B cell (primary cell): Measurements from ENCODE around the gene ECM2. TPM values are rescaled to one million over a fixed set of nuclear protein-coding genes. Genes with fewer than 3 reads are reported as not detected.

ENCODE experiments used
- ATAC-seq: fragments of 200-7000 bp; cut with Tn5 transposase; one replicate; pipeline ENCODE4 v1.10.0; 2021; ENCODE audit warnings: low read depth, mild to moderate bottlenecking, moderate number of reproducible peaks, moderate library complexity
- CTCF ChIA-PET: fragments of 350-600 bp; sonication (Branson Sonifier 250); formaldehyde crosslinking; loops from one replicate; lab custom pipeline; 2021; ENCODE audit warnings: antibody characterized with exemption, inconsistent platforms; lab: Charles Lee
- POLR2A ChIA-PET: fragments of 350-600 bp; sonication (Branson Sonifier 250); formaldehyde crosslinking; loops from one replicate; lab custom pipeline; 2021; ENCODE audit warnings: antibody characterized with exemption; lab: Charles Lee
- DNase-seq: peaks from one replicate; pipeline ENCODE4 v3.0.0; 2013
- H2AFZ ChIP-seq: 2 replicates; pipeline ENCODE4 v1.6.1; 2012; ENCODE audit warnings: mild to moderate bottlenecking, low read depth, low read length; ENCODE audit not compliant: insufficient read depth, poor library complexity, severe bottlenecking
- H3K27ac ChIP-seq, 2 donors: 1 replicate in 1 of 2; 2 replicates in 1 of 2; pipeline ENCODE4 v1.5.1; 2012 to 2013; ENCODE audit warnings: low read length in 2 of 2, mild to moderate bottlenecking in 2 of 2, moderate library complexity in 1 of 2
- H3K27me3 ChIP-seq, 4 experiments: fragments of 200-600 bp in 1 of 4; sonication (generic) in 1 of 4; replicated peaks in 1 of 4; 1 replicate in 2 of 4; 2 replicates in 2 of 4; pipeline versions ENCODE4 v1.6.1 to v1.7.0; 2013 to 2016; ENCODE audit warnings: low read length in 3 of 4, mild to moderate bottlenecking in 2 of 4, mixed read lengths in 1 of 4, moderate library complexity in 1 of 4; ENCODE audit not compliant: insufficient read depth in 4 of 4, control insufficient read depth in 3 of 4; ENCODE audit errors: control extremely low read depth in 1 of 4
- H3K36me3 ChIP-seq, 2 experiments: replicated peaks in 1 of 2; 1 replicate in 1 of 2; 2 replicates in 1 of 2; pipeline versions ENCODE4 v1.6.1 to v1.7.1; 2013; ENCODE audit warnings: low read length in 1 of 2; ENCODE audit not compliant: insufficient read depth in 2 of 2, control insufficient read depth in 1 of 2; ENCODE audit errors: control extremely low read depth in 1 of 2, extremely low read depth in 1 of 2
- H3K4me1 ChIP-seq, 2 donors: fragments of 200-600 bp in 1 of 2; sonication (generic) in 1 of 2; 1 replicate in 1 of 2; 2 replicates in 1 of 2; pipeline versions ENCODE4 v1.5.1 to v1.6.1; 2013 to 2017; ENCODE audit warnings: low read length in 2 of 2; ENCODE audit not compliant: control insufficient read depth in 2 of 2, insufficient read depth in 2 of 2
- H3K4me2 ChIP-seq: replicated peaks from 2 replicates; pipeline ENCODE3; 2012; ENCODE audit warnings: mild to moderate bottlenecking, low read depth, low read length; ENCODE audit not compliant: poor library complexity, severe bottlenecking
- H3K4me3 ChIP-seq, 5 experiments: fragments of 200-600 bp in 1 of 5; sonication (generic) in 1 of 5; 1 replicate in 3 of 5; 2 replicates in 2 of 5; pipeline versions ENCODE4 v1.5.1 to v1.7.0; 2011 to 2016; ENCODE audit warnings: low read length in 4 of 5, mild to moderate bottlenecking in 4 of 5, low read depth in 2 of 5, control low read depth in 1 of 5, moderate library complexity in 1 of 5; ENCODE audit not compliant: insufficient read depth in 1 of 5; ENCODE audit errors: control extremely low read depth in 1 of 5, extremely low read depth in 1 of 5
- H3K79me2 ChIP-seq: fragments of 200-600 bp; sonication (generic); one replicate; pipeline ENCODE4 v1.6.0; 2016; ENCODE audit warnings: low read length; ENCODE audit not compliant: control insufficient read depth, insufficient read depth
- H3K9ac ChIP-seq: fragments of 200-600 bp; sonication (generic); 2 replicates; pipeline ENCODE4 v1.6.1; 2017; ENCODE audit warnings: mild to moderate bottlenecking, low read length, moderate library complexity
- H3K9me3 ChIP-seq, 3 donors: one replicate each; pipeline versions ENCODE4 v1.6.1 to v1.7.1; 2013; ENCODE audit warnings: low read length in 2 of 3; ENCODE audit not compliant: control insufficient read depth in 2 of 3, insufficient read depth in 1 of 3; ENCODE audit errors: control extremely low read depth in 1 of 3
- H4K20me1 ChIP-seq: 2 replicates; pipeline ENCODE4 v1.6.0; 2012; ENCODE audit warnings: mild to moderate bottlenecking, low read length; ENCODE audit not compliant: insufficient read depth, control insufficient read depth, poor library complexity, severe bottlenecking
- H3K27ac Mint-ChIP-seq: one replicate; pipeline ENCODE4 v1.8.0; 2021; ENCODE audit warnings: mixed read lengths
- H3K27me3 Mint-ChIP-seq: one replicate; pipeline ENCODE4 v1.8.0; 2021; ENCODE audit warnings: mixed read lengths
- H3K4me1 Mint-ChIP-seq: one replicate; pipeline ENCODE4 v1.8.0; 2021; ENCODE audit warnings: mixed read lengths
- H3K4me3 Mint-ChIP-seq: one replicate; pipeline ENCODE4 v1.8.0; 2021; ENCODE audit warnings: mixed read lengths
- H3K9me3 Mint-ChIP-seq: one replicate; pipeline ENCODE4 v1.8.0; 2022; ENCODE audit warnings: mixed read lengths; ENCODE audit not compliant: insufficient read depth
- EZH2 ChIP-seq: IDR thresholded peaks from 2 replicates; pipeline ENCODE4 v1.6.1; 2012; ENCODE audit warnings: borderline replicate concordance, low read depth, mild to moderate bottlenecking, moderate library complexity, low read length; ENCODE audit not compliant: insufficient read depth, poor library complexity, severe bottlenecking
- WGBS: methylation state at CpG from one replicate; pipeline ENCODE4 v1.1.5; 2013; ENCODE audit warnings: missing lambda C conversion rate; ENCODE audit not compliant: insufficient coverage; 5-methylcytosine and 5-hydroxymethylcytosine counted together
- intact Hi-C: fragments of 100-400 bp; cut with micrococcal nuclease; formaldehyde crosslinking; loops from one replicate; pipeline ENCODE4 v1.10.0; 2022
- polyA plus RNA-seq: library from polyadenylated mRNA; depleted of rRNA; stranded (reverse); fragments of >200 nt; gene quantifications from 2 replicates; pipeline ENCODE4 v1.2.3, GENCODE V29; 2012
- total RNA-seq, 2 donors: library from RNA; stranded (reverse); fragments of 120-200 nt in 1 of 2; gene quantifications; 1 replicate in 1 of 2; 2 replicates in 1 of 2; pipeline versions ENCODE4 v1.2.3 to v1.2.4, GENCODE V29; 2013 to 2022
- TF ChIP-seq, protein P1 (sequence below): fragments of 200-600 bp; IDR thresholded peaks from one replicate; pipeline ENCODE4 v1.8.0; 2022; ENCODE audit warnings: antibody characterized with exemption, mild to moderate bottlenecking

Gene ECM2
- total and polyA plus RNA-seq, 2 donors (not counting 1 experiment from before 2014, with no cell fraction given) = not detected

DNA sequence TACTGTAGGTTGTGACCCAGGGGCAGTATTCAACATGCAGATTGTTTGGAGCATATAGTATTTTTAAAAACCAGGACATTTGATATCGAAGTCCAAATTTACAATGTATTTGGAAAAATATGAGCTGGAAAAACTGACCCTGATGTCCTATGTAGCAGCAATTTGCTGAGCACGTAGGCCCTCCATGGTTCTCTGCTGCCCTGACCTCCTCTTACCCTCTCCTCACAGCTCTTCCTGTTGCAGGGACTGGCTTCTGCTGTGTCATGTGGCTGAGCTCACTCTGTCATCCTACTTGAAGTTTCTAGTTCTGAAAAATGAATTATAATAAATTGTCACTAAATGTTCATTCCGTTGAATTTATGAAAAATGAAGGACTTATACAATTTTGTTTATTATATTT, 49.4 kb downstream of the ECM2 start:
- Histone ChIP-seq H3K9ac (no peak overlapping the region), H3K4me3 (no peak overlapping the region), H2AFZ (no peak overlapping the region), H3K36me3 (no peaks in the 10 kb centered on the region), H3K27me3 (no peaks in the 10 kb centered on the region), H3K4me2 (no peak overlapping the region), H3K79me2 (no peaks in the 10 kb centered on the region), H3K27ac (no peak overlapping the region), H4K20me1 (no peaks in the 10 kb centered on the region), H3K4me1 (no peaks in the 10 kb centered on the region), H3K9me3 (no peaks in the 10 kb centered on the region)
- ChIA-PET CTCF (interaction anchor here (0.7 kb wide), 1 partner anchor 38 kb away, joined by 4 read pairs; no protein-coding TSS in a partner anchor), POLR2A (no interaction called here)
- TF ChIP-seq EZH2 = no peak
- TF ChIP-seq, protein P1, sequence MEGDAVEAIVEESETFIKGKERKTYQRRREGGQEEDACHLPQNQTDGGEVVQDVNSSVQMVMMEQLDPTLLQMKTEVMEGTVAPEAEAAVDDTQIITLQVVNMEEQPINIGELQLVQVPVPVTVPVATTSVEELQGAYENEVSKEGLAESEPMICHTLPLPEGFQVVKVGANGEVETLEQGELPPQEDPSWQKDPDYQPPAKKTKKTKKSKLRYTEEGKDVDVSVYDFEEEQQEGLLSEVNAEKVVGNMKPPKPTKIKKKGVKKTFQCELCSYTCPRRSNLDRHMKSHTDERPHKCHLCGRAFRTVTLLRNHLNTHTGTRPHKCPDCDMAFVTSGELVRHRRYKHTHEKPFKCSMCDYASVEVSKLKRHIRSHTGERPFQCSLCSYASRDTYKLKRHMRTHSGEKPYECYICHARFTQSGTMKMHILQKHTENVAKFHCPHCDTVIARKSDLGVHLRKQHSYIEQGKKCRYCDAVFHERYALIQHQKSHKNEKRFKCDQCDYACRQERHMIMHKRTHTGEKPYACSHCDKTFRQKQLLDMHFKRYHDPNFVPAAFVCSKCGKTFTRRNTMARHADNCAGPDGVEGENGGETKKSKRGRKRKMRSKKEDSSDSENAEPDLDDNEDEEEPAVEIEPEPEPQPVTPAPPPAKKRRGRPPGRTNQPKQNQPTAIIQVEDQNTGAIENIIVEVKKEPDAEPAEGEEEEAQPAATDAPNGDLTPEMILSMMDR = no peak
- no peak overlapping the region for H3K27ac Mint-ChIP-seq
- intact Hi-C loops = no loop called here
- ATAC-seq (no peak), DNase-seq (no peak)
- no peaks in the 10 kb centered on the region for H3K27me3 Mint-ChIP-seq
- no peaks in the 10 kb centered on the region for H3K9me3 Mint-ChIP-seq
- H3K4me1 Mint-ChIP-seq = no peaks in the 10 kb centered on the region
- 88% methylated on average over 1 of the region's 3 CpGs for WGBS
- no peak overlapping the region for H3K4me3 Mint-ChIP-seq

DNA sequence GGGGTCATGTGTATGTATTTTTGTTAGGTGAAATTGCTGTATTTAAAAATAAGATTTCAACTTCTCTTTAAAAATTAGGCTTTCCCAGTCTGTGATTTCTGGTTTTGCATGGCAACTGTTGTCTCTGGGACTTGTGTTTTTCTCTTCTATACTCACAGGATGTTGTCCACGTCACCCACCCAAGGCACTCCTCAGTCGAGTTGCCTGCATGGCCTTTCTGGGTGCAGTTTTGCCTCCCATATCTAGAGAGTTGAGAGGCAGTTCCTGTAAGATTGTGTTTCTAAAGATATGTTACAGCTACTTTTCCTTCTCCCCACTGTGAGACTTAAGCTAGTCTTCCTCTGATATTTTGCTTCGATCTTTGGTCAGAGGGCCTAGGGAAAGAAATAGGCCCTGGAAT, 51.2 kb downstream of the ECM2 start:
- Histone ChIP-seq H3K27ac (no peak overlapping the region), H3K79me2 (no peaks in the 10 kb centered on the region), H3K4me2 (no peak overlapping the region), H3K27me3 (no peaks in the 10 kb centered on the region), H2AFZ (no peak overlapping the region), H3K9me3 (no peaks in the 10 kb centered on the region), H3K4me1 (no peaks in the 10 kb centered on the region), H3K4me3 (no peak overlapping the region), H4K20me1 (no peaks in the 10 kb centered on the region), H3K9ac (no peak overlapping the region), H3K36me3 (no peaks in the 10 kb centered on the region)
- Mint-ChIP-seq H3K27me3 (no peaks in the 10 kb centered on the region), H3K4me3 (no peak overlapping the region), H3K4me1 (peaks cover 2% of the 10 kb centered on the region), H3K9me3 (no peaks in the 10 kb centered on the region), H3K27ac (no peak overlapping the region)
- ChIA-PET CTCF (no interaction called here), POLR2A (no interaction called here)
- intact Hi-C loops = no loop called here
- TF ChIP-seq, protein P1 = no peak
- TF ChIP-seq EZH2 = no peak
- DNase-seq (no peak), ATAC-seq (no peak)
- WGBS = no CpG with 5 or more reads among the region's 3 CpGs
